Mesendoderm (in vitro differentiated cells): Measurements from ENCODE around the gene MORF4L1.

Experiments used
- DNase-seq: peaks from one replicate; pipeline ENCODE4 v3.0.0; 2013
- H2AK5ac ChIP-seq: 2 replicates; pipeline ENCODE4 v1.6.1; 2013; ENCODE audit warnings: low read length, inconsistent platforms
- H2BK120ac ChIP-seq: 2 replicates; pipeline ENCODE4 v1.6.1; 2013; ENCODE audit warnings: low read depth, mild to moderate bottlenecking, low read length, moderate library complexity, mixed read lengths
- H2BK15ac ChIP-seq: replicated peaks from 2 replicates; pipeline ENCODE4 v1.6.1; 2013; ENCODE audit warnings: low read depth, mild to moderate bottlenecking, moderate library complexity
- H2BK5ac ChIP-seq: 2 replicates; pipeline ENCODE4 v1.6.1; 2013; ENCODE audit warnings: low read length, inconsistent platforms
- H3K18ac ChIP-seq: 2 replicates; pipeline ENCODE4 v1.6.1; 2013; ENCODE audit warnings: mild to moderate bottlenecking, low read length, mixed read lengths
- H3K23ac ChIP-seq: one replicate; pipeline ENCODE4 v1.6.1; 2013; ENCODE audit warnings: low read length
- H3K27ac ChIP-seq: 2 replicates; pipeline ENCODE4 v1.5.1; 2013; ENCODE audit warnings: low read depth, mild to moderate bottlenecking, inconsistent platforms, low read length, moderate library complexity
- H3K27me3 ChIP-seq: 2 replicates; pipeline ENCODE4 v1.6.1; 2013; ENCODE audit warnings: low read length, control low read depth, mild to moderate bottlenecking, inconsistent platforms; ENCODE audit not compliant: insufficient read depth, poor library complexity
- H3K36me3 ChIP-seq: 2 replicates; pipeline ENCODE4 v1.6.1; 2013; ENCODE audit warnings: low read length, inconsistent platforms; ENCODE audit not compliant: control insufficient read depth, insufficient read depth
- H3K4ac ChIP-seq: one replicate; pipeline ENCODE4 v1.6.1; 2013; ENCODE audit warnings: low read depth, mild to moderate bottlenecking, low read length, moderate library complexity
- H3K4me1 ChIP-seq: 2 replicates; pipeline ENCODE4 v1.6.1; 2013; ENCODE audit warnings: low read depth, low read length, inconsistent platforms; ENCODE audit not compliant: control insufficient read depth
- H3K4me2 ChIP-seq: 2 replicates; pipeline ENCODE4 v1.6.1; 2013; ENCODE audit warnings: low read length
- H3K4me3 ChIP-seq: 2 replicates; pipeline ENCODE4 v1.5.1; 2013; ENCODE audit warnings: mild to moderate bottlenecking, low read length
- H3K56ac ChIP-seq: one replicate; pipeline ENCODE4 v1.6.1; 2013; ENCODE audit warnings: low read length
- H3K79me1 ChIP-seq: 2 replicates; pipeline ENCODE4 v1.6.1; 2013; ENCODE audit warnings: low read length, inconsistent platforms
- H3K79me2 ChIP-seq: 2 replicates; pipeline ENCODE4 v1.6.1; 2013; ENCODE audit warnings: mild to moderate bottlenecking, low read length; ENCODE audit not compliant: control insufficient read depth, insufficient read depth
- H3K9ac ChIP-seq: 2 replicates; pipeline ENCODE4 v1.6.1; 2013; ENCODE audit warnings: low read length, inconsistent platforms
- H4K5ac ChIP-seq: one replicate; pipeline ENCODE4 v1.6.1; 2013; ENCODE audit warnings: low read length
- H4K8ac ChIP-seq: one replicate; pipeline ENCODE4 v1.6.1; 2013; ENCODE audit warnings: low read depth, mild to moderate bottlenecking, control low read depth, low read length, moderate library complexity
- whole genome bisulfite sequencing: extraction: QIAGEN DNeasy Blood & Tissue Kit; methylation state at CpG from one replicate; pipeline ENCODE4 v1.1.7; 2013; ENCODE audit warnings: low lambda C conversion rate, missing lambda C conversion rate; ENCODE audit not compliant: insufficient coverage; ENCODE audit errors: extremely low coverage; 5-methylcytosine and 5-hydroxymethylcytosine counted together

Gene MORF4L1

DNA sequence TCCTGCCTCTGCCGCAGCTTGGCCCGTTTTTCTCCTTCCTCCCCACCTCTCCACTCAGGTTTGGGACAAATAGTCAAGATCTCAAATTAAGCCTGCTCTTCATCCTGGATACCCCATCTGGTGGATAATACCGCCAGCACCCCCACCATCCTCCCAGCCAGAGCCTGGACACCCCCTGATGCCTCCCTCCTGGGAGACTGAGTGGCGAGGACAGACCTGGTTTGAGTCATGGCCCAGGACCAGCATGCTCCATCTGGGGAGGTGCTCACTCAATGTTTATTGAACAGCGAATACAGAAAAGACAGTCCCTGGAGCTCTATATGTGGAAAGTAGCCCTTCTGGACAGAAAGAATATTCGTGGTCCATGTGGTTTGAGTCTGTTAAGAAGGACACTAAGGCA, 48.8 kb downstream of the MORF4L1 start:
- Histone ChIP-seq H3K79me1 (peaks cover 5% of the 10 kb centered on the region), H3K9ac (no peak overlapping the region), H3K18ac (no peak overlapping the region), H3K4ac (no peak overlapping the region), H3K56ac (no peak overlapping the region), H3K4me3 (no peak overlapping the region), H2BK120ac (no peak overlapping the region), H3K4me2 (no peak overlapping the region), H3K4me1 (no peaks in the 10 kb centered on the region), H4K5ac (no peak overlapping the region), H3K36me3 (peaks cover 4% of the 10 kb centered on the region), H2BK5ac (no peak overlapping the region), H3K27me3 (no peaks in the 10 kb centered on the region), H3K27ac (no peak overlapping the region), H3K23ac (no peak overlapping the region), H4K8ac (no peak overlapping the region), H3K79me2 (no peaks in the 10 kb centered on the region), H2AK5ac (no peak overlapping the region), H2BK15ac (no peak overlapping the region)
- WGBS, result no CpG with 5 or more reads among the region's 6 CpGs
- DNase-seq, result no peak

DNA sequence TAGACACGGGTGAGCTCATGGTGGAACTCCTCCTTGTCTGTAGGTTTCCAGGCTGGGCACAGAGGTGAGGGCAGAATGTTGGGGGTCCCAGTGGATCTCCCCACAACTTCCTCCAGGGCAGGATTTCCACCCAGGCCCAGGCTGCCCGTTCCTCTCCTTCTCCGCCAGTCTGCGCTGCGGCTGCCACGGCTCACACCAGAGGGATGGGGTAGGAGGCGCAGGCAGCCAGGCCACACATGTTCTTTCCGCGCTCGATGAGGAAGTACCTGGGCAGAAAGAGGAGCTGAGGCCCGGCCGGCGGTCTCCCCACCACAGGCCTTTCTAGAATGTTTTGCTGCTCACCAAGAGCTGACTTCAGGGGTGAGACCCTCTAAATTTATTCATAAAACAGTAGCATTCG, 49.2 kb downstream of the MORF4L1 start:
- Histone ChIP-seq H2BK15ac (no peak overlapping the region), H3K4me3 (no peak overlapping the region), H3K4me2 (no peak overlapping the region), H4K5ac (no peak overlapping the region), H3K4ac (no peak overlapping the region), H2BK120ac (no peak overlapping the region), H3K23ac (no peak overlapping the region), H3K27ac (no peak overlapping the region), H2AK5ac (no peak overlapping the region), H3K79me2 (no peaks in the 10 kb centered on the region), H3K18ac (no peak overlapping the region), H3K56ac (no peak overlapping the region), H3K79me1 (peaks cover 4% of the 10 kb centered on the region), H3K9ac (no peak overlapping the region), H3K27me3 (no peaks in the 10 kb centered on the region), H4K8ac (no peak overlapping the region), H2BK5ac (no peak overlapping the region), H3K4me1 (no peaks in the 10 kb centered on the region), H3K36me3 (peaks cover 4% of the 10 kb centered on the region)
- WGBS, result no CpG with 5 or more reads among the region's 14 CpGs
- no peak for DNase-seq

DNA sequence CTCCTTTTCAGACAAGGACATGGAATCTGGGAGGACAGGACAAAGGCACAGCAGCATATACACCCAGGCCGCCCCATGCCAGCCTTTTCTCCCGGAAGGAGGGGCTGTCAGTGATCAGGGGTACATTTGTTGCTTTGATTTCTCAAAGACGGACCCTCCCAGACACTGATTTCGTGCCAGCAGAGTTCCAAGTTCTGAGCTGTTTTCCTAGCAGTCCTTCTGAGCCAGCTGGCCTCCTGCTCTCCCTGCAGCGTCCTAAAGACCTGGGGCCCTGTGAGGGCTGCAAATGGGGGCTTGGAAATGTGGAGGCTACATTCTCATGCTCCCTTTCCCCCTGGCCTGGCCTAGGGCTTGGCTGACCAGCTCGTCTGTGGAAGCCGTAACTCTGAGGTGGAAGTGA, 49.8 kb downstream of the MORF4L1 start:
- no peak overlapping the region for H4K8ac ChIP-seq
- no peak overlapping the region for H3K4me3 ChIP-seq
- H2BK120ac ChIP-seq, result no peak overlapping the region
- no peak for DNase-seq
- H3K27me3 ChIP-seq, result no peaks in the 10 kb centered on the region
- no CpG with 5 or more reads among the region's 7 CpGs for WGBS
- peaks cover 3% of the 10 kb centered on the region for H3K79me1 ChIP-seq
- H2BK15ac ChIP-seq, result no peak overlapping the region
- no peak overlapping the region for H3K23ac ChIP-seq
- H3K4me1 ChIP-seq, result no peaks in the 10 kb centered on the region
- H3K27ac ChIP-seq, result no peak overlapping the region
- H2BK5ac ChIP-seq, result no peak overlapping the region
- no peaks in the 10 kb centered on the region for H3K79me2 ChIP-seq
- H3K4me2 ChIP-seq, result no peak overlapping the region
- peaks cover 4% of the 10 kb centered on the region for H3K36me3 ChIP-seq
- H4K5ac ChIP-seq, result no peak overlapping the region
- no peak overlapping the region for H3K4ac ChIP-seq
- H3K56ac ChIP-seq, result no peak overlapping the region
- H2AK5ac ChIP-seq, result no peak overlapping the region
- H3K18ac ChIP-seq, result no peak overlapping the region
- H3K9ac ChIP-seq, result no peak overlapping the region

DNA sequence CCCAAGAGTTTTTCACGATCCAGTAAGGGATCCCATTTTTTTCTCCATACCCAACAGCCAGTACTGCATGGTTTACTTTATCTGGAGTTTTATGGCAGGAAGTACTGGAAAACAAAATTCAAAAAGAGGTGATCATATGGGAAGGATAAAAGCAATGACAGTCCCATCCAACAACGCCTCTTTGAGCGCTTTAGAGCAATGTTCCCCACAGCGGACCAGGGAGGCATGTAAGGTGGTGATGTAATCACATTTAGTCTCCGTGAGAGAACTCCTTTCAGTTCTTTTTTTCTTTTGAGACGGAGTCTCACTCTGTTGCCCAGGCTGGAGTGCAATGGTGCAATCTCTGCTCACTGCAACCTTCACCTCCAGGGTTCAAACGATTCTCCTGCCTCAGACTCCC, 50.3 kb downstream of the MORF4L1 start:
- Histone ChIP-seq H3K9ac (no peak overlapping the region), H3K56ac (no peak overlapping the region), H3K36me3 (peaks cover 4% of the 10 kb centered on the region), H3K4me3 (no peak overlapping the region), H3K79me1 (no peaks in the 10 kb centered on the region), H3K23ac (no peak overlapping the region), H4K8ac (no peak overlapping the region), H2BK5ac (no peak overlapping the region), H2AK5ac (no peak overlapping the region), H3K4ac (no peak overlapping the region), H2BK120ac (no peak overlapping the region), H3K18ac (no peak overlapping the region), H4K5ac (no peak overlapping the region), H3K4me1 (no peaks in the 10 kb centered on the region), H3K27me3 (no peaks in the 10 kb centered on the region), H2BK15ac (no peak overlapping the region), H3K79me2 (no peaks in the 10 kb centered on the region), H3K27ac (no peak overlapping the region), H3K4me2 (no peak overlapping the region)
- WGBS, result no CpG with 5 or more reads among the region's 7 CpGs
- no peak for DNase-seq

DNA sequence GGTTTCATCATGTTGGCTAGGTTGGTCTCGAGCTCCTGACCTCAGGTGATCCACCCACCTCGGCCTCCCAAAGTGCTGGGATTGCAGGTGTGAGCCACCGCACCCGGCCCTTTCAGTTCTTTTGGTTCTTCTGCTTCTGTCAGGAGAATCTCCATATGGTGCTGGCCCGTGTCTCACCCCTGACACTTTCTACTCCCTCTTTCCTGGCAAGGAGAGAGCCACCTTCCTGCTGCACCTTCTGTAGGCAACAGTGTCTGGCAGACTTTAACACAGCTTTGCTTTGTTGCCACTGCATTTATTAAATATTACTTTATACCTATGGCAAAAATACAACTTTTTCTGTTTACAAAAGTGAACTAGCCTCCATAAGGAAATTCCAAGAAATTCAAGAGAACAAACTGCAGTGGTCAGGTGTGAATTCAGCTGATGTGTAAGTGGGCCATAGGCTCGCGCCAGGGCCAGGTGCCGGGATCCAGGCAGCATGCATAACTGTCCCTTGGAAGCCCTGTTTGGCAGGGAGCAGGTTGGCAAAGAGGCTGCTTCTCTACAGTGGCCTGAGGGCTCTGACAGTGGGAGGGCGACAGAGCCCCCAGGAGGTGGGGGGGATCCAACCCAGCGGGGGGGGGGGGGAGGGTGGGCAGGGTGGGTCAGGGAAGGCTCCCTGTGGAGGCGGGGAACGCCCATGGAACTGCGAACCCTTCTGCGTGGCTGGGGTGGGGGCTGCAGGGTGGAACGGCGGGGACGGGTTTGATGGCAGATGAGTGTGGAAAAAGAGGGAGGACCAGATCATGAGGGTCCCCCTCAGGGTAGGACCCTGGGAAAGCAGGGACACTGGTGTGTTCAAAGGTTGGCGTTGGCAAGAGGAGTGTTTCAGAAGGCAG, 51.0 kb downstream of the MORF4L1 start:
- H2AK5ac ChIP-seq, result no peak overlapping the region
- no CpG with 5 or more reads among the region's 18 CpGs for WGBS
- no peak overlapping the region for H3K27ac ChIP-seq
- no peak overlapping the region for H3K9ac ChIP-seq
- no peak overlapping the region for H4K8ac ChIP-seq
- H3K18ac ChIP-seq, result no peak overlapping the region
- no peaks in the 10 kb centered on the region for H3K79me1 ChIP-seq
- H3K4ac ChIP-seq, result no peak overlapping the region
- no peak overlapping the region for H3K56ac ChIP-seq
- H3K79me2 ChIP-seq, result no peaks in the 10 kb centered on the region
- no peak overlapping the region for H2BK15ac ChIP-seq
- H3K36me3 ChIP-seq, result peaks cover 4% of the 10 kb centered on the region
- DNase-seq, result no peak
- no peak overlapping the region for H4K5ac ChIP-seq
- H3K27me3 ChIP-seq, result no peaks in the 10 kb centered on the region
- H2BK120ac ChIP-seq, result no peak overlapping the region
- no peak overlapping the region for H3K4me2 ChIP-seq
- no peak overlapping the region for H2BK5ac ChIP-seq
- H3K4me3 ChIP-seq, result no peak overlapping the region
- no peak overlapping the region for H3K23ac ChIP-seq
- no peaks in the 10 kb centered on the region for H3K4me1 ChIP-seq
